Caco-2 (cell line): Measurements from ENCODE around the gene SHMT1. TPM values are rescaled to one million over a fixed set of nuclear protein-coding genes. Genes with fewer than 3 reads are reported as not detected.

Experiments used
- BruUV-seq: library from RNA; stranded (reverse); fragments of 400-500 nt; replicated peaks from 2 replicates; lab custom pipeline; 2021; lab: Mats Ljungman, UMichigan
- CTCF ChIA-PET: fragments of 300-600 bp; sonication (Branson Sonifier 250); formaldehyde crosslinking; loops from one replicate; lab custom pipeline; 2022; ENCODE audit warnings: antibody characterized with exemption; lab: Charles Lee
- POLR2A ChIA-PET: fragments of 300-600 bp; sonication (Branson Sonifier 250); formaldehyde crosslinking; loops from one replicate; lab custom pipeline; 2022; ENCODE audit warnings: antibody characterized with exemption; lab: Charles Lee
- DNase-seq, 2 experiments: peaks; one replicate each; pipeline versions ENCODE4 v3.0.0 to v3.0.0-alpha.2; 2020 to 2022
- H3K27me3 ChIP-seq: replicated peaks from 2 replicates; pipeline ENCODE4 v1.6.0; 2011; ENCODE audit warnings: low read length; ENCODE audit not compliant: control insufficient read depth, insufficient read depth
- H3K36me3 ChIP-seq: 2 replicates; pipeline ENCODE4 v1.5.1; 2011; ENCODE audit warnings: low read length; ENCODE audit not compliant: control insufficient read depth, insufficient read depth
- H3K4me1 ChIP-seq: fragments of 250-450 bp; sonication (Bioruptor Pico); 2 replicates; pipeline ENCODE4 v1.5.1; 2020; ENCODE audit warnings: mild to moderate bottlenecking
- H3K4me3 ChIP-seq: 2 replicates; pipeline ENCODE4 v1.5.1; 2011; ENCODE audit warnings: low read depth, mild to moderate bottlenecking, control low read depth, low read length
- H3K9me3 ChIP-seq: fragments of 250-450 bp; sonication (Bioruptor Pico); 2 replicates; pipeline ENCODE4 v1.5.1; 2020; ENCODE audit warnings: mild to moderate bottlenecking, moderate library complexity
- H3K27ac Mint-ChIP-seq: one replicate; pipeline ENCODE4 v1.8.0; 2022; ENCODE audit warnings: mixed read lengths; ENCODE audit not compliant: unreplicated experiment
- H3K27me3 Mint-ChIP-seq: one replicate; pipeline ENCODE4 v1.8.0; 2022; ENCODE audit warnings: mixed read lengths; ENCODE audit not compliant: insufficient read depth, unreplicated experiment
- H3K36me3 Mint-ChIP-seq: one replicate; pipeline ENCODE4 v1.8.0; 2022; ENCODE audit warnings: mild to moderate bottlenecking, mixed read lengths; ENCODE audit not compliant: insufficient read depth, unreplicated experiment
- H3K4me1 Mint-ChIP-seq: one replicate; pipeline ENCODE4 v1.8.0; 2022; ENCODE audit warnings: low read depth, mixed read lengths; ENCODE audit not compliant: unreplicated experiment
- H3K4me3 Mint-ChIP-seq: one replicate; pipeline ENCODE4 v1.8.0; 2022; ENCODE audit warnings: mild to moderate bottlenecking, moderate library complexity, mixed read lengths; ENCODE audit not compliant: unreplicated experiment
- H3K9me3 Mint-ChIP-seq: one replicate; pipeline ENCODE4 v1.8.0; 2022; ENCODE audit warnings: mixed read lengths; ENCODE audit not compliant: unreplicated experiment
- CTCF ChIP-seq, 2 experiments: fragments of 200-600 bp in 1 of 2; IDR thresholded peaks; 1 replicate in 1 of 2; 2 replicates in 1 of 2; pipeline versions ENCODE4 v1.5.1 to v1.8.0; 2011 to 2022; ENCODE audit warnings: antibody characterized with exemption in 1 of 2, control low read depth in 1 of 2, inconsistent platforms in 1 of 2, low read depth in 1 of 2, low read length in 1 of 2, mild to moderate bottlenecking in 1 of 2, moderate library complexity in 1 of 2; ENCODE audit not compliant: insufficient read depth in 1 of 2, severe bottlenecking in 1 of 2, unreplicated experiment in 1 of 2
- intact Hi-C: fragments of 100-400 bp; cut with micrococcal nuclease; formaldehyde crosslinking; loops from one replicate; pipeline ENCODE4 v1.10.0; 2022; ENCODE audit not compliant: unreplicated experiment
- total RNA-seq: library from RNA; stranded (reverse); gene quantifications from 2 replicates; pipeline ENCODE4 v1.2.3, GENCODE V29; 2022

SHMT1 gene
- total RNA-seq, 1 experiment from 2014 or later = 72.4 TPM

GRCh38 chr17:18291718-18292540 lies 71.4 kb downstream of the SHMT1 start:
- POLR2A ChIA-PET = no interaction called here
- H3K4me1 ChIP-seq = no peaks in the 10 kb centered on the region
- Mint-ChIP-seq H3K27me3 (no peaks in the 10 kb centered on the region), H3K36me3 (peaks cover 93% of the 10 kb centered on the region), H3K4me1 (no peaks in the 10 kb centered on the region), H3K9me3 (no peaks in the 10 kb centered on the region), H3K27ac (no peak overlapping the region), H3K4me3 (no peak overlapping the region)
- no peak overlapping the region for H3K4me3 ChIP-seq
- H3K36me3 ChIP-seq = peaks cover 4% of the 10 kb centered on the region; the same call in 1 of the 2 replicates
- CTCF ChIA-PET = no interaction called here
- 0 out of 2 replicates have a peak, but pooled peaks cover 5% of the 10 kb centered on the region for H3K9me3 ChIP-seq
- intact Hi-C loops = no loop called here
- DNase-seq = no peak
- no TSS peak for BruUV-seq
- TF ChIP-seq CTCF (IDR thresholded peaks at IDR 0.05; ENCODE audit: insufficient read depth in 1 of 2, low read depth in 1 of 2, low read length in 1 of 2, severe bottlenecking in 1 of 2, unreplicated experiment in 1 of 2) = no peak
- no peaks in the 10 kb centered on the region for H3K27me3 ChIP-seq

GRCh38 chr17:18285296-18285695 lies 78.1 kb downstream of the SHMT1 start:
- CTCF ChIA-PET = no interaction called here
- H3K9me3 Mint-ChIP-seq = no peaks in the 10 kb centered on the region
- H3K27me3 ChIP-seq = no peaks in the 10 kb centered on the region
- POLR2A ChIA-PET = no interaction called here
- H3K4me1 Mint-ChIP-seq = no peaks in the 10 kb centered on the region
- TF ChIP-seq CTCF (IDR thresholded peaks at IDR 0.05; ENCODE audit: insufficient read depth in 1 of 2, low read depth in 1 of 2, low read length in 1 of 2, severe bottlenecking in 1 of 2, unreplicated experiment in 1 of 2) = no peak
- H3K27ac Mint-ChIP-seq = no peak overlapping the region
- H3K4me1 ChIP-seq = no peaks in the 10 kb centered on the region
- no peak for DNase-seq
- BruUV-seq = no TSS peak
- H3K27me3 Mint-ChIP-seq = no peaks in the 10 kb centered on the region
- 0 out of 2 replicates have a peak, but pooled peaks cover 5% of the 10 kb centered on the region for H3K9me3 ChIP-seq
- peaks cover 80% of the 10 kb centered on the region for H3K36me3 Mint-ChIP-seq
- H3K36me3 ChIP-seq = peaks cover 9% of the 10 kb centered on the region
- intact Hi-C loops = no loop called here
- H3K4me3 Mint-ChIP-seq = no peak overlapping the region
- H3K4me3 ChIP-seq = no peak overlapping the region

- DNase-seq = no peak
- ChIA-PET CTCF (no interaction called here), POLR2A (no interaction called here)
- Mint-ChIP-seq H3K4me1 (no peaks in the 10 kb centered on the region), H3K4me3 (no peak overlapping the region), H3K9me3 (no peaks in the 10 kb centered on the region), H3K36me3 (peaks cover 77% of the 10 kb centered on the region), H3K27me3 (no peaks in the 10 kb centered on the region), H3K27ac (no peak overlapping the region)
- Histone ChIP-seq H3K4me1 (no peaks in the 10 kb centered on the region), H3K9me3 (no peaks in the 10 kb centered on the region), H3K4me3 (no peak overlapping the region), H3K27me3 (no peaks in the 10 kb centered on the region), H3K36me3 (peaks cover 10% of the 10 kb centered on the region)
- no peak for TF ChIP-seq CTCF (IDR thresholded peaks at IDR 0.05; ENCODE audit: insufficient read depth in 1 of 2, low read depth in 1 of 2, low read length in 1 of 2, severe bottlenecking in 1 of 2, unreplicated experiment in 1 of 2)
- BruUV-seq = no TSS peak
- intact Hi-C loops = no loop called here
These were observed 81.6 kb downstream of the SHMT1 start for GRCh38 chr17:18281788-18282187.
